ENCODE results near the gene AKAP6. TPM values are rescaled to one million over a fixed set of nuclear protein-coding genes. Genes with fewer than 3 reads are reported as not detected.

The AKAP6 gene
- total RNA-seq, 1 experiment from 2014 or later, result 2.8 TPM

DNA sequence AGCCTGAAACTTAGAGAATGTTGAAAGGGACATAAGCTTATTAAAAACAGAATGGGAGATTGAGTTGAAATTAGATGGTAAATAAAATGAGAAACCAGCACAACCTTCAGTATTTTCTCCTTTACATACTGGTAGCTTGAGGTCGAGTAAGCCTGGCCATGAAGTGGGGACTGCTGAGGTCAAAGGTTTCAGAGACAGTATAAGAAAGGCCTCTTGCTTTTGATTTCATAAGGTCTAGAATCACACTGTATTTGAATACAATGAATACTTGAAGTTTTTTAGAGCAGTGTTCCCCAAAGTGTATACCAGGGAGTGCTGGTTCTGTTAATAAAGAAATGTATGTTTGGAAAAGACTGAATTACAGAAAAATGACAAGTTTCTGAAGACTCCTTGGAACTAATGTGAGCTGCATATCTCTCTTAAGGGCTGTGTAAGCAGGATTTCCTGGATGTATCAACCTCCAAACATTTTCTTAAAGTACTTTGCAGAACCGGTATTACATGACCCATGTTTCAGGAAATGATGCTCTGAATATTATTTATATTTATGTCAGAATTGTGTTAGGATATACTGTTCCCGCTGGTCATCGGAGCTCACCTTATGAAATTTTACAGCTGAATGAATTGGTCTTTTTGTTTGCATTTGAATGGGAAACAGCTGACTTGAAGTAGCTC is 85.0 kb downstream of the AKAP6 start:
- DNase-seq, result no peak
- no TSS peak for BruUV-seq (replicated peaks)

DNA sequence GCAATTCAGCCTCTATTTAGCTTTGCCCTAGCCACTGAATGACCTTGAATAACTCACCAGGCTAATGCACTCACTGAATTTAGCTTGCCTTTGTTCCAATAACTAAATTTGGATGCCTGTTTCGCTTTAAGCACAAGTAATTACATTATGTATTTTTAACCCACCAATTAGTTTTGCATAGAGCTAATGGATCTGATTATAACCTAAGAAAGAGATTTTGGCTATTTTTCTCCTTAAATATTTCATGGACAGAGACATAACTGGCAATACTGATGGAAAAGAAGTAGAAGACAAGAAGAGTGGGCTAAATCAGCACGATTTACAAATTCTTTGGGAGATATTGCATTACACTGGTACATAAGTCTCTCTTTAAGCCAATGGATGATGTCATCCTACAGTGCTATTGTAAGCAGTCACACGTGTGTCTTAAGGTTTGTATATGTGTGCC is 85.7 kb downstream of the AKAP6 start:
- Mint-ChIP-seq H3K27ac (ENCODE audit: unreplicated experiment) (no peak overlapping the region), H3K4me3 (ENCODE audit: low read depth, unreplicated experiment) (no peak overlapping the region), H3K9me3 (ENCODE audit: low read depth, unreplicated experiment) (no peaks in the 10 kb centered on the region), H3K27me3 (ENCODE audit: unreplicated experiment) (no peaks in the 10 kb centered on the region), H3K36me3 (ENCODE audit: insufficient read depth, unreplicated experiment) (no peaks in the 10 kb centered on the region), H3K4me1 (ENCODE audit: low read depth, unreplicated experiment) (peaks cover 36% of the 10 kb centered on the region)
- no peak for DNase-seq
- CTCF ChIA-PET, result no interaction called here
- intact Hi-C loops (cut with micrococcal nuclease; ENCODE audit: unreplicated experiment), result no loop called here
- TF ChIP-seq CTCF (IDR thresholded peaks at IDR 0.05; ENCODE audit: unreplicated experiment), result no peak
- BruUV-seq (replicated peaks), result no TSS peak

More for the DNA sequence above, 85.0 kb downstream of the AKAP6 start:
- Mint-ChIP-seq H3K4me3 (ENCODE audit: low read depth, unreplicated experiment) (no peak overlapping the region), H3K9me3 (ENCODE audit: low read depth, unreplicated experiment) (no peaks in the 10 kb centered on the region), H3K4me1 (ENCODE audit: low read depth, unreplicated experiment) (peaks cover 33% of the 10 kb centered on the region), H3K36me3 (ENCODE audit: insufficient read depth, unreplicated experiment) (no peaks in the 10 kb centered on the region), H3K27me3 (ENCODE audit: unreplicated experiment) (no peaks in the 10 kb centered on the region), H3K27ac (ENCODE audit: unreplicated experiment) (no peak overlapping the region)
- CTCF ChIA-PET, result interaction anchor here (0.5 kb wide), 1 partner anchor 194 kb away, joined by 3 read pairs; no protein-coding TSS in a partner anchor
- intact Hi-C loops (cut with micrococcal nuclease; ENCODE audit: unreplicated experiment), result no loop called here
- TF ChIP-seq CTCF (IDR thresholded peaks at IDR 0.05; ENCODE audit: unreplicated experiment), result no peak

DNA sequence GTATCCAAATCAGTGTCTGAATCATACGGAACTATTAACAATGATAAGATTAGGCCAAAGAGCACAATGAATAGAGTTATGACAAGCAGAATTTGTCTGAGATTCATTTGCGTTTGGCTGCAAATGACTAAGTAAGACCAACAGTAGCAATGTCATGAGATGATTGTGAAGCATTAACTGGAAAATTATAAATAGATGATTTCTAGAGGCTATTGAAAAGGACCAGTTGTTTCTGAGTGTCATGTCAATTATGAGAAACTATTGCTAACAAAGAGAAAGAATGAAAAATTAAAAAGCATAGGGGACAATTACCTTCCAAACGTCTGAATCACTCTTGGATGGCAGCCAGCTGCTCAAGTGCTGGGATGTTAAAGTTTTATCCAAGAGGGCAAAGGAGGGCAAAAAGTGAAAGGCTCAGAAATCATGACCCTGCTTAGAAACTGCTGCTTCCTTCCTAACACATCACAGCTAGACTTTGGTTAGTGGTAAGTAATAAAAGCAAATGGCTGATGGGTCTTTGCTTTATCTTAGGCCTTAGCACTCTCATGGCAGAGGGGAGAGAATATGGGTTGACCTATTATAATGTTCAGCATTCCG is 89.0 kb downstream of the AKAP6 start:
- CTCF ChIA-PET, result interaction anchor here (0.6 to 1.6 kb wide), 3 partner anchors 45 to 142 kb away, joined by 3 to 5 read pairs (median 3); no protein-coding TSS in a partner anchor

DNA sequence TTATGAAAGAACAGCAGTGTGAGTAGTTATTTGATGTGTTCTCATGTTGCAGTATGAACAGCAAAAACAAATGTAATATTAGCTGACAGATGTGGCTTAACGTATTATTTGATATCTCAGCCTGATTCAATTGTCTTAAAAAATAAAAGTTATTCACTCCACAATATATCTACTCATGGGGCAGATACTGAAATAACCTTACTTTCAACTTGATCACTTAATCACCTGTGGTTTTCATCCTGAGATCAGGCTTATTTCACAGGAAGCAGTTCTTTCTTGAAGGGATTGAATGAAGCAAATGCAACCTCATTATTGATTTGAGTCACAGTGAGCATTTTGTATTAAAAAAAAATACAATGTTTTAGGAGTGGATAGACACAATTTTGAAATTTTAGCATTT is 90.3 kb downstream of the AKAP6 start:
- intact Hi-C loops (cut with micrococcal nuclease; ENCODE audit: unreplicated experiment), result no loop called here

More for the DNA sequence above, 89.0 kb downstream of the AKAP6 start:
- Mint-ChIP-seq H3K36me3 (ENCODE audit: insufficient read depth, unreplicated experiment) (no peaks in the 10 kb centered on the region), H3K27ac (ENCODE audit: unreplicated experiment) (peak overlapping the region; percentile 34), H3K4me3 (ENCODE audit: low read depth, unreplicated experiment) (no peak overlapping the region), H3K9me3 (ENCODE audit: low read depth, unreplicated experiment) (peaks cover 5% of the 10 kb centered on the region), H3K4me1 (ENCODE audit: low read depth, unreplicated experiment) (peaks cover 41% of the 10 kb centered on the region), H3K27me3 (ENCODE audit: unreplicated experiment) (no peaks in the 10 kb centered on the region)
- no peak for TF ChIP-seq CTCF (IDR thresholded peaks at IDR 0.05; ENCODE audit: unreplicated experiment)
- intact Hi-C loops (cut with micrococcal nuclease; ENCODE audit: unreplicated experiment), result loop anchor here (1.0 kb wide), 1 partner anchor 54 kb away; no protein-coding TSS in a partner anchor
- no TSS peak for BruUV-seq (replicated peaks)
- peak; percentile 70 for DNase-seq

More for the DNA sequence above, 90.3 kb downstream of the AKAP6 start:
- Mint-ChIP-seq H3K27ac (ENCODE audit: unreplicated experiment) (no peak overlapping the region), H3K36me3 (ENCODE audit: insufficient read depth, unreplicated experiment) (no peaks in the 10 kb centered on the region), H3K9me3 (ENCODE audit: low read depth, unreplicated experiment) (peaks cover 5% of the 10 kb centered on the region), H3K4me3 (ENCODE audit: low read depth, unreplicated experiment) (no peak overlapping the region), H3K27me3 (ENCODE audit: unreplicated experiment) (no peaks in the 10 kb centered on the region), H3K4me1 (ENCODE audit: low read depth, unreplicated experiment) (peaks cover 33% of the 10 kb centered on the region)
- TF ChIP-seq CTCF (IDR thresholded peaks at IDR 0.05; ENCODE audit: unreplicated experiment), result no peak
- DNase-seq, result no peak
- BruUV-seq (replicated peaks), result no TSS peak
- CTCF ChIA-PET, result no interaction called here
